OCI-LY7 (cell line): Measurements from ENCODE around the gene ABCC3.

Experiments used
- EZH2phosphoT487 ChIP-seq: fragments of 200-600 bp; sonication (generic); IDR thresholded peaks from 2 replicates; pipeline ENCODE4 v1.6.1; 2018; ENCODE audit warnings: low read depth, borderline replicate concordance, mild to moderate bottlenecking, mixed run types, antibody characterized with exemption, low read length, moderate library complexity, mixed read lengths
- TF ChIP-seq, protein P1 (sequence below): fragments of 200-600 bp; sonication (generic); conservative IDR thresholded peaks from 2 replicates; pipeline ENCODE4 v1.5.1; 2014; ENCODE audit warnings: mild to moderate bottlenecking, antibody characterized with exemption, low read length, moderate library complexity, mixed read lengths

DNA sequence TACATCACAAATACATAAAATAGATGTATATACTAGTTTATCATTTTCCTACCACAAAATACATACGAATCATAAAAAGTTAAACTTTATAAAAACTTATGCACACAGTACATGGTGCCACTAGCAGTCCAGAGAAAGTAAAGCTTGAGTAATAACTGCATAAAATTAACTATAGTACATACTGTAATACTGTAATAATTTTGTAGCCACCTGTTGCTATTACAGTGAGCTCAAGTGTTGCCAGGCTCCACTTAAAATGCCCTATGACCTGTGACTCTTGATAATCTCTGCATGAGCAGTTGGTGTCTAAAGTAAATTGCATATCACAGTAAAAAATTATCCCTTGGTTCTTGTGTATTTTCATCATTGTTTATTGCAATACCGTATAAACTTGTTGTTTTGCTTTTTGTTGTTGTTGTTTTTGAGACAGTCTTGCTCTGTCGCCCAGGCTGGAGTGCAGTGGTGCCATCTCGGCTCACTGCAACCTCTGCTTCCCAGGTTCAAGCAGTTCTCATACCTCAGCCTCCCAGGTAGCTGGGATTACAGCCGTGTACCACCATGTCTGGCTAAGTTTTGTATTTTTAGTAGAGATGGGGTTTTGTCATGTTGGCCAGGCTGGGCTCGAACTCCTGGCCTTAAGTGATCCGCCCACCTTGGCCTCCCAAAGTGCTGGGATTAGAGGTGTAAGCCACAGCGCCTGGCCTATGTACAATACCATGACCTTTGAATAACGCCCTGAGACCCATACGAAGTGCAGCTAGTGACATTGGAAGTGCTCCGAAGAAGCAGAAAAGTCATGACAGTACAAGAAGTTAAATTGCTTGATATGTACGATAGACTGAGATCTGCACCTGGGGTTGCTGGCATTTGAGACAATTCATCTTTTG is 91.3 kb downstream of the ABCC3 start:
- TF ChIP-seq, protein P1, sequence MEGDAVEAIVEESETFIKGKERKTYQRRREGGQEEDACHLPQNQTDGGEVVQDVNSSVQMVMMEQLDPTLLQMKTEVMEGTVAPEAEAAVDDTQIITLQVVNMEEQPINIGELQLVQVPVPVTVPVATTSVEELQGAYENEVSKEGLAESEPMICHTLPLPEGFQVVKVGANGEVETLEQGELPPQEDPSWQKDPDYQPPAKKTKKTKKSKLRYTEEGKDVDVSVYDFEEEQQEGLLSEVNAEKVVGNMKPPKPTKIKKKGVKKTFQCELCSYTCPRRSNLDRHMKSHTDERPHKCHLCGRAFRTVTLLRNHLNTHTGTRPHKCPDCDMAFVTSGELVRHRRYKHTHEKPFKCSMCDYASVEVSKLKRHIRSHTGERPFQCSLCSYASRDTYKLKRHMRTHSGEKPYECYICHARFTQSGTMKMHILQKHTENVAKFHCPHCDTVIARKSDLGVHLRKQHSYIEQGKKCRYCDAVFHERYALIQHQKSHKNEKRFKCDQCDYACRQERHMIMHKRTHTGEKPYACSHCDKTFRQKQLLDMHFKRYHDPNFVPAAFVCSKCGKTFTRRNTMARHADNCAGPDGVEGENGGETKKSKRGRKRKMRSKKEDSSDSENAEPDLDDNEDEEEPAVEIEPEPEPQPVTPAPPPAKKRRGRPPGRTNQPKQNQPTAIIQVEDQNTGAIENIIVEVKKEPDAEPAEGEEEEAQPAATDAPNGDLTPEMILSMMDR, result no peak
- no peak for TF ChIP-seq EZH2phosphoT487
